Right ventricle myocardium superior (tissue), 1 donor: ENCODE results near the gene MAP4. TPM values are rescaled to one million over a fixed set of nuclear protein-coding genes. Genes with fewer than 3 reads are reported as not detected.
"Not testable (repeated sequence)": the region's sequence is repeated elsewhere in the genome, so short reads cannot be mapped to it uniquely, and the experiment has no call there.

ENCODE experiments used
- ATAC-seq: fragments of 200-7000 bp; cut with Tn5 transposase; one replicate; pipeline ENCODE4 v1.9.1; 2020; ENCODE audit warnings: mild to moderate bottlenecking; ENCODE audit not compliant: poor library complexity
- DNase-seq: peaks from one replicate; pipeline ENCODE4 v3.0.0-alpha.2; 2020
- intact Hi-C: fragments of 100-400 bp; cut with DNase I; formaldehyde crosslinking; loops from one replicate; pipeline ENCODE4 v1.11.2; 2022
- long read RNA-seq: library from polyadenylated mRNA; unstranded; transcript quantifications from one replicate; pipeline ENCODE4 v2.0.0, GENCODE V29; 2021
- total RNA-seq: library from RNA; stranded (reverse); fragmentation: NEBNext Ultra II Directional; extraction: Animal tissue kit (Norgen Biotek cat#: 25700); gene quantifications from one replicate; pipeline ENCODE4 v1.2.1, GENCODE V29; 2021
- donor health status: DM: no; HTN: yes; CAD: no; lungs with severe emphysema.

MAP4 gene, protein sequence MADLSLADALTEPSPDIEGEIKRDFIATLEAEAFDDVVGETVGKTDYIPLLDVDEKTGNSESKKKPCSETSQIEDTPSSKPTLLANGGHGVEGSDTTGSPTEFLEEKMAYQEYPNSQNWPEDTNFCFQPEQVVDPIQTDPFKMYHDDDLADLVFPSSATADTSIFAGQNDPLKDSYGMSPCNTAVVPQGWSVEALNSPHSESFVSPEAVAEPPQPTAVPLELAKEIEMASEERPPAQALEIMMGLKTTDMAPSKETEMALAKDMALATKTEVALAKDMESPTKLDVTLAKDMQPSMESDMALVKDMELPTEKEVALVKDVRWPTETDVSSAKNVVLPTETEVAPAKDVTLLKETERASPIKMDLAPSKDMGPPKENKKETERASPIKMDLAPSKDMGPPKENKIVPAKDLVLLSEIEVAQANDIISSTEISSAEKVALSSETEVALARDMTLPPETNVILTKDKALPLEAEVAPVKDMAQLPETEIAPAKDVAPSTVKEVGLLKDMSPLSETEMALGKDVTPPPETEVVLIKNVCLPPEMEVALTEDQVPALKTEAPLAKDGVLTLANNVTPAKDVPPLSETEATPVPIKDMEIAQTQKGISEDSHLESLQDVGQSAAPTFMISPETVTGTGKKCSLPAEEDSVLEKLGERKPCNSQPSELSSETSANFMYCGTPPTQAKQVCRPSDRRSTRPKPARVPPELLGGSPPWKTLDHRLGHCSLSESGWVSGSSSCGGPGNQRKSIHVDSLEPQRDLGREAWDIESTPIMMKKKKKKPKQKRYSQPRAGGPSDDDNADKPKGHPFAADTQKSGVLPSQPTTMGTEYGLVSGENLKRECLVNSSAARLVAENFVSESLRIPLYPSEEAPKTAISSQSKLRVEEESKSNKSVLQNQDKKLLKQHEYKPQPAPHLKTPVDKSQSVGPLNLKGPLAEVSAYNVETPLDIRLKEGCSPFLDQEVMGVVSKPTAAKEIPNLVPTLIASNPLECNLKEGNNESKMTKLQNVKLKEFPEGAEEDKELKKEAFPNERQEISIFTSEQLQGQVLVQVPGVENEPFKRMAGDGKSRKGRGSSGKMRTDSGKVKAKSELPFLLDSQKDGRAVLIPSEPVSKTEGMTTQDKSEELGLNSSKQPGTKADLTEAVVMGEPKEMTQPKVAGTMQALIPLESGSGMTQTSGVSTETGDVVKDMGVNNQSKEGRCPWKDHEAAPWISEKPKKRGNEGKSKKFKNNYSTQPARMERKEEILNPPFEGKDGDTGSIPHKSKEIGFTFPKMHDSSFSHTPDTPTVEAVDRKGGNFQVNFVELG (N-terminal part only)
- 426 TPM for total RNA-seq
- long read RNA-seq, full-length matches to known transcripts = 3 of 591 reads
- long read RNA-seq, partial matches to known transcripts = 524 of 591 reads
- long read RNA-seq, other reads (novel, unspliced or antisense) = 64 of 591 reads

GRCh38 chr3:48016301-48016973 is at the start of gene MAP4:
Gene MAP4, minus strand, starts transcription at chr3:48016416. Its CDS starts 17,556 bp downstream, at chr3:47998860.
- ATAC-seq = no peak

GRCh38 chr3:48065035-48065434 is 48.8 kb upstream of the MAP4 start:
- ATAC-seq (no peak), DNase-seq (no peak)
- intact Hi-C loops = loop anchor here (2.0 kb wide), 1 partner anchor 18 kb away; no protein-coding TSS in a partner anchor

More at GRCh38 chr3:48016301-48016973, at the start of gene MAP4:
- DNase-seq = no peak
- intact Hi-C loops = no loop called here

GRCh38 chr3:48064292-48064829 is 48.1 kb upstream of the MAP4 start:
- ATAC-seq (peak; percentile 15), DNase-seq (no peak)
- intact Hi-C loops = loop anchor here (2.0 kb wide), 1 partner anchor 18 kb away; no protein-coding TSS in a partner anchor

DNA sequence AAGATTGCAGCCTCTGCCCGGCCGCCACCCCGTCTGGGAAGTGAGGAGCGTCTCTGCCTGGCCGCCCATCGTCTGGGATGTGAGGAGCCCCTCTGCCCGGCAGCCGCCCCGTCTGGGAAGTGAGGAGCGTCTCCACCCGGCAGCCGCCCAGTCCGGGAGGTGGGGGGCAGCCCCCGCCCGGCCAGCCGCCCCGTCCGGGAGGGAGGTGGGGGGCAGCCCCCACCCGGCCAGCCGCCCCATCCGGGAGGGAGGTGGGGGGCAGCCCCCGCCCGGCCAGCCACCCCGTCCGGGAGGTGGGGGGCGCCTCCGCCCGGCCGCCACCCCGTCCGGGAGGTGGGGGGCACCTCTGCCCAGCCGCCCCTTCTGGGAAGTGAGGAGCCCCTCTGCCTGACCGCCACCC is 45.4 kb upstream of the MAP4 start:
- intact Hi-C loops, DNase-seq, ATAC-seq: not testable (repeated sequence)

- ATAC-seq = peak; percentile 40
- intact Hi-C loops = no loop called here
- no peak for DNase-seq
Observed at GRCh38 chr3:48058091-48058490, 41.9 kb upstream of the MAP4 start.

GRCh38 chr3:48057521-48057920 is 41.3 kb upstream of the MAP4 start:
- intact Hi-C loops = no loop called here
- peak; percentile 75 for ATAC-seq
- no peak for DNase-seq

GRCh38 chr3:48047841-48048464 is 31.7 kb upstream of the MAP4 start:
- ATAC-seq = peak; percentile 8
- DNase-seq = no peak
- intact Hi-C loops = loop anchor here (2.0 kb wide), 1 partner anchor 17 kb away; no protein-coding TSS in a partner anchor

GRCh38 chr3:48042071-48042760 is 26.0 kb upstream of the MAP4 start:
- ATAC-seq (no peak), DNase-seq (no peak)
- intact Hi-C loops = no loop called here

DNA sequence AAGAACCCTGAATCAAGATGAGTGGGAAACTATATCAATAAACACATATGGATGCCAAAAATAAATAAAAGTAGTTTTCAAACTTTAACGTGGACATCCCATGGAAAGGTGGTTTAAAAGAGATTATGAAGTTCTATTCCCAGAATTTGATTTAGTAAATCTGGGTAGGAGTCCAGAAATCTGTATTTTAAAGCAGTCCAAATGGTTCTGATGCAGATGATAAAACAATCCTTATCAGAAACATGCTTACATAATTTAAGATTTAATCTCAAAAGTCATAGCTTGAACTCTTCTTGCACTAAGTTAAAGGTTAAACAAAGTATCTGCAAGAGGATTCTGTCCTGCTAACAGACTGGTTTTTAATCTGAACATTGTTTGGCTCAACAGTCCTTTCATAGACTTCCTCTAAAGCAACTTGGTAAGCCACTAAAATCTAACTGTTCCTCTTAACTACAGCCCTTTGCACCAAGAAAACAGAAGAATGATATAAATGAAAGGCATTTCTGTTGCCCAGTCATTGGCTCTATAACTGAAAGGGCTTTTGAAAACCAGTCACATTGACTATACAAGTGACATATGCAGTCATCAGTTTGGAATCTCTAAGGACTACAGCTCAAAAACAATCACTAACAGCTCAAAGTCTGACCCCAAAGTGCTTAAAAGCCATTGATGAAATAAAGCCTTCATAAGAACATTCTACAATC is 23.4 kb upstream of the MAP4 start:
- ATAC-seq (peak; percentile 44), DNase-seq (no peak)
- intact Hi-C loops = no loop called here

- intact Hi-C loops = no loop called here
- ATAC-seq (peak; percentile 40), DNase-seq (no peak)
Observed at GRCh38 chr3:48038971-48039481, 22.8 kb upstream of the MAP4 start.

DNA sequence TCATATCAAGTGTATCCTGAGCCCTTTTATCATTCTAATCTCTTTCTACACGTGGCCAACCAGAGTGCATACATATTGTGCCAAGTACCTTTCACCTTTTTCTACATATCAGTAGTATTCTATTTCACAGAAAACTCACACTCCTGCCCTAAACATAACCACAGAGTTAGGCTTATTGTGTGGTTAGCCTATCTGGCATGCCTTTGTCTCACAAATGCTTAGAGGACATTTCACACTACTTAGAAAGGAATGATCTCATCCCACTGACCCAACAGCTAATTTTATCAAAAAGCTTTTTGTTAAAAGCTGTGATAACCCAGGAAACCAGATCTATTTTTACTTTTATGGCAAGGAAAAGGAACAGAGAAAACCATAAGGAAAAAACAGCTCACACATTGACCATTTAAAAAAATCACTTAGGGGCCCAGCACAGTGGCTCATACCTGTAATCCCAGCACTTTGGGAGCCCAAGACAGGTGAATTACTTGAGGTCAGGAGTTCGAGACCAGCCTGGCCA is 17.8 kb upstream of the MAP4 start:
- intact Hi-C loops = no loop called here

DNA sequence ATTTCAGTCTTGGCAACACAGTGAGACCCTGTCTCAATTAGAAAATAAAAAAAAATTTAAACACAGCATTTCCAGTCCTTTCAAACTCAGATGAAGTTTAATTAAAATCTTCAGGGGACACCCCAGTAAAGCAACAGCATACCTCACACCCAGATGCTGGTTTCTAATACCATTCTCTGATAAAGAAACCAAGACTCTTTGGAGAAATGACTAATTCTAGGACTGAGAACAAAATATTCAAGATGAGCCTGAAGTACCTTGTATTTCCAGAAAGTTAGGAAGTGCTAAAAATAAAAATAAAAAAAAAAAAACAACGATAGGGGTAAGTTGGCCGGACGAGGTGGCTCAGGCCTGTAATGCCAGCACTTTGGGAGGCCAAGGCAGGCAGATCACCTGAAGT is 14.0 kb upstream of the MAP4 start:
- DNase-seq (no peak), ATAC-seq (no peak)
- intact Hi-C loops = no loop called here

More for the DNA sequence above, 17.8 kb upstream of the MAP4 start:
- no peak for DNase-seq
- peak; percentile 73 for ATAC-seq

DNA sequence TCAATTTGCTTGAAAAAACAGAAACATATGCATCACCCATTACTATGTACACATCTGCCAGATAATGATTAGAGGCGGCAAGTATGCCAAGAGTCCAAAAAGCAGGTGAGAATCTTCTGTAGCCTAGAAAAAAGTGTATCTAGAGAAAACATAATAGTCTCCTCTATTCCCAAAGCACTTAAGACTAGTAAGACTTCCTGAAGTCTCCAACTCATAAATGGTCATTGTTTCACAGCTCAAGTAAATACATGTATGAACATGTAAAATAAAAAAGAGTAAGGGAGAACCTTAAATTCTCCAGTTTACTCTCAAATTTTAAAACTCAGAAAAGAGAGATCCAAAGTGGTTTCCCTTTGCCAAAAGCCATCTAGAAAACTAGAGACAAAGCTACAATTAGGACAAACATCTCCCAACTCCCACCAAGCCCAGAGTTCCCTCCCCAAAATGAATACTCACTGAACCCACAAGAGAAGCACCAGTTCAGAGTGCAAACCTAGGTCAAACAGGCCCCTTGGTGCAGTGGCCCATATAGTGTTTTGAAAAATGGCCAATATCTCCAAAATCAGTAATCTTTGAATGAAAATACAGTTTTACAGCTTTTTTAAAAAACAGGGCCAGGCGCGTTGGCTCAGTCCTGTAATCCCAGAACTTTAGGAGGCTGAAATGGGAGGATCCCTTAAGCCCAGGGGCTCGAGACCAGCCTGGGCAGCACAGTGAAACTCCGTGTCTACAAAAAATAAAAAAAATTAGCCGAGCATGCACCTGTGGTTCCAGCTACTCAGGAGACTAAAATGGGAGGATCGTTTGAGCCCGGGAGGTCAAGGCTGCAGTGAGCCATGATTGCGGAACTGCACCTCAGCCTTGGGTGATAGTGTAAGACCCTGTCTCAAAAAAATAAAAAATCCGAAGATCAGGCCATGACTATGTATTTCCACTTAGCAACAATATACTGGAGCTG is 11.0 kb upstream of the MAP4 start:
- DNase-seq (no peak), ATAC-seq (no peak)
- intact Hi-C loops = loop anchor here (10.0 kb wide), 1 partner anchor 48 kb away; no protein-coding TSS in a partner anchor

- intact Hi-C loops = loop anchor here (10.0 kb wide), 1 partner anchor 49 kb away; no protein-coding TSS in a partner anchor
- no peak for ATAC-seq
- DNase-seq = no peak
Observed at GRCh38 chr3:48026098-48026497, 9.9 kb upstream of the MAP4 start.
